ENCODE data around the gene KIF20B. TPM values are rescaled to one million over a fixed set of nuclear protein-coding genes. Genes with fewer than 3 reads are reported as not detected.

Gene KIF20B
- total and polyA plus RNA-seq, 2 of the 8 experiments (the other 6 are each of a cell fraction or from before 2014, with no cell fraction given): 4.5 to 72.0 TPM

GRCh38 chr10:89663144-89663543 lies 38.2 kb upstream of the KIF20B start:
- H3K9me3 ChIP-seq (ENCODE audit: insufficient read depth in 2 of 2, low read depth in 1 of 2, low read length in 1 of 2): no peaks in the 10 kb centered on the region
- WGBS, 2 experiments (ENCODE audit: extremely low coverage in 1 of 2, insufficient coverage in 1 of 2, insufficient read length in 1 of 2, insufficient replicate concordance in 2 of 2, low coverage in 1 of 2, low lambda C conversion rate in 2 of 2, missing lambda C conversion rate in 1 of 2): 86% methylated on average over 3 of the region's 3 CpGs; no CpG with 5 or more reads in 1 of the 2 experiments
- no peaks in the 10 kb centered on the region for H3K36me3 ChIP-seq (ENCODE audit: control insufficient read depth in 2 of 4, insufficient read depth in 4 of 4, low read length in 3 of 4)
- H2BK5ac ChIP-seq (ENCODE audit: low read depth, low read length): no peak overlapping the region
- H2BK20ac ChIP-seq (ENCODE audit: low read length): no peak overlapping the region
- H3K9ac ChIP-seq (replicated peaks in 1 of 4; ENCODE audit: extremely low read depth in 1 of 4, low read depth in 3 of 4, low read length in 3 of 4): no peak overlapping the region
- no peaks in the 10 kb centered on the region for H3K79me2 ChIP-seq (ENCODE audit: control insufficient read depth in 1 of 2, insufficient read depth in 2 of 2, low read length in 2 of 2)
- H3K14ac ChIP-seq (ENCODE audit: insufficient read length): no peak overlapping the region
- no peak for FAIRE-seq
- no peak overlapping the region for H3K27ac ChIP-seq (ENCODE audit: low read depth, low read length)
- H3K23ac ChIP-seq (ENCODE audit: insufficient read length): no peak overlapping the region
- CTCF ChIA-PET (ENCODE audit: partially characterized antibody): interaction anchor here (1.1 to 2.3 kb wide), 3 partner anchors 9 to 1024 kb away, joined by 3 to 8 read pairs (median 3); partner anchors contain the start of gene KIF20B
- no peak overlapping the region for H2AK5ac ChIP-seq (ENCODE audit: low read depth, low read length)
- no peaks in the 10 kb centered on the region for H3K27me3 ChIP-seq (replicated peaks in 1 of 4; ENCODE audit: control insufficient read depth in 3 of 4, extremely low read depth in 1 of 4, insufficient read depth in 3 of 4, low read length in 3 of 4)
- no peak overlapping the region for H3K4me3 ChIP-seq (ENCODE audit: extremely low read depth in 1 of 4, insufficient read depth in 2 of 4, low read depth in 3 of 4, low read length in 4 of 4)
- H3K79me1 ChIP-seq (ENCODE audit: low read depth, low read length): no peaks in the 10 kb centered on the region
- H4K91ac ChIP-seq (replicated peaks; ENCODE audit: insufficient read length, low read length): no peak overlapping the region
- H3K18ac ChIP-seq (ENCODE audit: extremely low read depth, low read length): no peak overlapping the region
- H2BK120ac ChIP-seq (replicated peaks; ENCODE audit: low read depth, low read length): no peak overlapping the region
- POLR2A ChIA-PET (ENCODE audit: partially characterized antibody): interaction anchor here (1.4 to 1.6 kb wide), 2 partner anchors 17 to 19 kb away, joined by 5 to 6 read pairs; no protein-coding TSS in a partner anchor
- no peak overlapping the region for H4K8ac ChIP-seq (ENCODE audit: extremely low read depth, insufficient read depth, low read length)
- TF ChIP-seq TEAD4 (IDR thresholded peaks at IDR 0.05; ENCODE audit: low read depth, low read length): no peak
- no peak for TF ChIP-seq MAX (IDR thresholded peaks at IDR 0.05)
- TF ChIP-seq KDM4A (IDR thresholded peaks at IDR 0.05; ENCODE audit: low read depth, low read length, severe bottlenecking): no peak
- no peak for TF ChIP-seq CHD2 (IDR thresholded peaks at IDR 0.05; ENCODE audit: low read length)
- TF ChIP-seq CTBP2 (IDR thresholded peaks at IDR 0.05; ENCODE audit: borderline replicate concordance, insufficient read depth, insufficient read length, low read length): no peak
- TF ChIP-seq SP1 (IDR thresholded peaks at IDR 0.05; ENCODE audit: low read depth, low read length): no peak
- TF ChIP-seq SAP30 (IDR thresholded peaks at IDR 0.05; ENCODE audit: insufficient read depth, insufficient replicate concordance, low read length): no peak
- TF ChIP-seq SIN3A (conservative IDR thresholded peaks at IDR 0.05 in 1 of 2, IDR thresholded peaks at IDR 0.05 in 1 of 2; ENCODE audit: low read depth in 1 of 2, low read length in 2 of 2): no peak
- TF ChIP-seq MAFK (IDR thresholded peaks at IDR 0.05; ENCODE audit: low read depth, low read length): no peak
- no peak for TF ChIP-seq SUZ12 (IDR thresholded peaks at IDR 0.05; ENCODE audit: low read length)
- TF ChIP-seq EP300 (IDR thresholded peaks at IDR 0.05; ENCODE audit: borderline replicate concordance in 1 of 2, low read depth in 2 of 2, low read length in 2 of 2): no peak
- TF ChIP-seq KDM1A (IDR thresholded peaks at IDR 0.05; ENCODE audit: borderline replicate concordance, low read length): no peak
- TF ChIP-seq NANOG (IDR thresholded peaks at IDR 0.05; ENCODE audit: insufficient read depth, low read depth, low read length, poor library complexity, severe bottlenecking): no peak
- H3K56ac ChIP-seq (replicated peaks; ENCODE audit: insufficient read length, low read depth, low read length): no peak overlapping the region
- no peak overlapping the region for H4K5ac ChIP-seq (ENCODE audit: insufficient read length, low read depth, low read length)
- no peak overlapping the region for H2BK15ac ChIP-seq (ENCODE audit: low read length)
- no peak overlapping the region for H3K4me2 ChIP-seq (ENCODE audit: insufficient read depth in 1 of 2, low read depth in 2 of 2, low read length in 2 of 2)
- no peak overlapping the region for H2BK12ac ChIP-seq (ENCODE audit: low read depth, low read length)
- no peak overlapping the region for H2AFZ ChIP-seq (ENCODE audit: low read length)
- H3K4ac ChIP-seq (replicated peaks; ENCODE audit: insufficient read length, low read depth, low read length): no peak overlapping the region
- no peaks in the 10 kb centered on the region for H4K20me1 ChIP-seq (replicated peaks in 1 of 2; ENCODE audit: control insufficient read depth in 1 of 2, insufficient read depth in 2 of 2, low read length in 2 of 2)
- H3K23me2 ChIP-seq (ENCODE audit: low read depth, low read length): no peaks in the 10 kb centered on the region
- DNase-seq (ENCODE audit: low read depth in 1 of 2, low spot score in 2 of 2): no peak
- no peaks in the 10 kb centered on the region for H3K4me1 ChIP-seq (replicated peaks in 1 of 4; ENCODE audit: control insufficient read depth in 3 of 4, insufficient read depth in 4 of 4, low read length in 3 of 4)
